GM15510 (cell line): ENCODE measurements around the gene AIG1.

Experiments used
- POLR2A ChIP-seq: IDR thresholded peaks from 3 replicates; pipeline ENCODE4 v1.6.1; 2011; ENCODE audit warnings: borderline replicate concordance; ENCODE audit not compliant: insufficient read length; ENCODE audit errors: extremely low read depth

AIG1 gene

DNA sequence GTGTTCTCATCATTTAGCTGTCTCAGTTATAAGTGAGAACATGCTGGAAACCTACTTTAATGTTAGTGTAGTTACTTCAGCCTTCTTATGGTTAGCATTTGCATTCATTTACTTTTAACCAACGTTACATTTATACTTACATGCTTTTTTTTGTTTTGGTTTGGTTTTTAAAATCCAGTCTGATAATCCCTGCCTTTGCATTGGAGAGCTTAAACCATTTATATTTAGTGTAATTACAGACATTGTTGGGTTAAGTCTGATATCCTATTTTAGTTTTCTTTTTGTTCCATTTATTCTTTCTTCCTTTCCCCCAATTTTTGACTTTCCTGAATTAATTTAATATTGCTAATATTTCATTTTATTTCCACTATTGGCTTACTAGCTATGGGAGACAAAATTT, 70.2 kb downstream of the AIG1 start:
- no peak for TF ChIP-seq POLR2A

DNA sequence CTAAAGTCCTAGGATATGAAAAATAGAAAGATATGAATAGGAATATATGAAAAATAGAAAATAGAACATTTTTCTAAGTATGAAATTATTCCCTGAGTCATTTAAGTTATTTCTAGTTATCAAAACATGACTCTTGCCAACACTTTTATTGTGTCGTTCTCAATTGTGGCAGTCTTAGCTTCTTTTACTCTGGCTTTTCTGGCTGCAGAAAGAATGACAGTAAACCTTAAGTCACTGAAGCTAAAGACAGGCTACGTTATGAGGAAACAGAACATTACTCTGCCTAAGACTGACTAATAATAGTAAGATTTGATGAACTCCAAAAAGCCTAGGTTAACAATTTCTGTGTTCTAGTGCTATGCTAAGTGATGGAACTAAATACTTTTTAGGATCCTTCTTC, 74.6 kb downstream of the AIG1 start:
- TF ChIP-seq POLR2A = no peak

DNA sequence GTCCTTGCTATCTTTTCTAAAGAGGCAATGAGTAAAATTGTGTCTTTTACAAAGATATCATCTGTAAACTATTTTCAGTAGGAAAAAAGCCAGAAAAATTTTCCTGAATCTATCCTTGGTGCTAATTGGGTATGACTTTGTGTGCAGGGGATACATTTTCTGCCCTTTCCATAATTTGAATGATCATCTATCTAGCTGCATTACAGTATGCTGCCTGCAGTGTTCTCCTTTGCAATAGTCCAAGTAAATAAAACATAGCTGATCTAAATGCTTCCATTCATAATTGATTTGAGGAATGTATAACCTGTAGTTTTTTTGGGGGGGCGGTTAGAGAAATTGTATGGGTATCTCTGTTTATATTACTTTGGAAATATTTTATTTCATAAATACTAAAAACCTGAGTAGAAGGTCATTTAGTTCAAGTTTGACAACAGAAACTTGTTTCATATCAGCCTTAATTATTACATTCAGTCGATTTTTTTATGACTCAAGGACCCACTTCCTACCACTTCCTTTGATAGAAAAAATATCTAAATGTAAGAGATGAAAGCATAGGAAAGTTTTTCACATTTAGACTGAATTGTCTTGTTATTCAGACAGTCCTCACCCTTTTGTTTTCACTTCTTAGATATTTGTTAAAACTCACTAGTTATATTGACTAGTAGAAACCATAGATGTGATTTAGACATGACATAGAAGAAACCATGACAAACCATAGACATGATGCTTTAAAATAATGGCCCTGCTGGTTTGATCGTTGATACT, 75.3 kb downstream of the AIG1 start:
- no peak for TF ChIP-seq POLR2A

DNA sequence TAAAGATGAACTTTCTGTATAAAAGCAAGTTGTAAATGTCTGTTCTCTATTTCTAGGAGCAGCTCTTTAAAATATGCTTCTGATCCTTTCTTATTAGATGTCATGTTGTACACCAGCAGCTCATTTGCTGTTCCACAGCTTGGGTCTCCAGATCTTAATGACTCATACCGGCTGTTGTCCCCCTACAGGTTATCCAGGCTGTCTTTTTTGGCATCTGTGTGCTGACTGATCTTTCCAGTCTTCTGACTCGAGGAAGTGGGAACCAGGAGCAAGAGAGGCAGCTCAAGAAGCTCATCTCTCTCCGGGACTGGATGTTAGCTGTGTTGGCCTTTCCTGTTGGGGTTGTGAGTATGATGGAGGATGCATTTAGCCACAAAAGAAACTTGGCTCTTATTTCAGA, 76.0 kb downstream of the AIG1 start:
- TF ChIP-seq POLR2A = no peak

DNA sequence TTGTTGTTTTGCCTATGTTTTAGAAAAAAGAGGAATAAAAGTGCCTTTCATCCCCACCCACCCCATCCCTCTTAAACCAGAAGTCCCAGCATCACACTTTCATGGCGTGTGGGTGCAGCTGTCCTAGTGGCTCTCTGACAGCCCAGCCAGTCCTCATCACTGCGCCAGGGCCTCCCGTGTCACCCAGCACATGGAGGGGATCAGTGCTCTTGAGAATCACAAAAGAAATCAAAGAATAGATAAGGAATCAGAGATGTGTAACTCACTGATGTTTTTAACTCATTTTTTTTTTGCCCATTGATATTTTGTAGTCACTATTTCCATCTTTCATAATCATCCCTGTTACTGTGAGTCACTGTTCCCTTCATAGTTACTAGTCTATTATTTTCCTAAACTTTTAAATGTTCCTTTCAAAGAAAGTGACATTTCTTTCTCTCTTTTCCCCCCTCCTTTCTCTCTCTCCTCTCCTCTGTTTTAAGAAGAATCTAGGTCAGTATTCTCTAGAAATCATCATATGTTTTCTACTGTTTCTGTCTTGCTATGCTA, 78.6 kb downstream of the AIG1 start:
- TF ChIP-seq POLR2A = no peak

DNA sequence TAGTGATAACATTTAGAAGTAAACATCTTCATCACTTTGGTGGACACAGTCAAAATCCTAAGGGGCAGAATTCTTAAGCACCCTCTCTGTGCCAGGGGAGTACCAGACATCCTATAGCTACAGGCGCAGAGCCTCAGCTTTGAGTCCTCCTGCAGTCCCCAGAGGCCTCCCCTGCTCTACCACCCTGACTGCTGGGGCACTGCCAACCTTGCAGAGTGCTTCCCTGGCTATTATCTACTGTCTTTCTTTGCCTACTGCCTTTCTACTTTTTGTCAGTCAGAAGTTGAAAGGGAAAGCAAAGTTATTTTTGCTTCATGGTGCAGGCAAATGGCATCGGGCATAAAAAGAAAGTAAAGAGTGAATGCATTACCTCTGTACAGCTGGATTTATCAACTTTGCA, 80.1 kb downstream of the AIG1 start:
- no peak for TF ChIP-seq POLR2A

DNA sequence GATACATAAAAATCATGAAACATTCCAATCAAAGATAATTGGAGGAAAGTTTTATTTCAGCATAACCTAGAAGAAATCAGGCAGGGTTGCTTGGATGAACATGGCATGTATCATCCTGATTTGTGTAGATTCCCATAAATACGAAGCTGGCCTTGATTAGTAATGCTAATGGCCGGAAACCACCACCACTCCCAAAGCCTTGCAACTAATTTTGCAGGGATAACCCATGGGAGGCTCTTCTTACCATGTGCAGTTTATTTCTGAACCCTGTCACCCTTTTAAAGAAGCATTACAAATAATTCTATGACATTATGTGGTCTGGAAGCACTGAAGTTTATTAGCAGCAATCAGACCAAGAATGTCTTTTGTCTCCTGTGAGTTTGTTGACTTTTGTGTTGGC, 80.8 kb downstream of the AIG1 start:
- TF ChIP-seq POLR2A = no peak

DNA sequence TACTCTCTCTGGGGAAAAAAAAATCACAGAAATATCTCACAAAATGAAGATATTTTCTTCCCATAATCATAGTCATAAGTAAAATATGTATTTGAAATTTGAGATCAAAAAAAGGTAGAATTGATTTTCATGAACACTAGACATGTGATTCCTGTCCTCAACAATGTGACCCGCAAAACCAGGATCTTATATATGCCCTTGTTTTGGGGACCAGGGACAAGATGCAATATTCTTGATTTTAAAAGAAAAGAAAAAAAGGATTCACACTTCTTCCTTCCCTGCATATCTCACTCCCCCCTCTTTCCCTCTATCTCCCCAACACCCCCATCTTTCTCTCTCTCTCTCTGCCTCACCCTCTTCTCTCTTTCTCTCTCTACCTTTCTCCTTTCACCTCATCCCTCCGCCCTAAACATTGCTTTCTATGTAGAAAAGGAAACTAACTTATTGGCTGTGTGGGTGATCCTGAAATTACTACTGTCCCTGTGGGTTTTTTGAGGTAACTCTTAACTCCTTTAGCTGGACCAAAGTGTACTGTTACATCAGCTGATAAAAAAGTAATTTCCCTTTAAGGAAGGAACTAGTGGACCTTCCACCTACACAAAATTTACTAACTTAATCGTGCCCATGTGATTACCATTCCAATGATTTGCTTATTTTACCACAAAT, 85.6 kb downstream of the AIG1 start:
- no peak for TF ChIP-seq POLR2A

DNA sequence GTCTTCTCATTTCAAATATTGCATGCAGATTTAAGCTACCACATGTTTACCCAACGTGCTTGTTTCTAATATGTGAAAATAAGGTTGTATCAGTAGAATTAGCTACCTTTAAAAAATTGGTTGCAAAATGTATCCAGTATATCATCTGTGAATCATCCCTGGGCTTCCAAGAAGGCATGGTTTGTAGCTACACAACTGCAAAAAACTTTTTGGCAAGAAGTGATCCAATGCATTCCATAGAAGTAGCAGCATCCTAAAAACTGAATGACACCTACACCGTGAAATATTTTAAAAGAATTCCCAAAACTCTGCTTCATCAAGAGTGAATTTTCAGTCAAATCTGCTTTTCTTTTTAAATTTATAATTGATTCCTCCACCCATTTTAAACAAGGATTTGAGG, 89.1 kb downstream of the AIG1 start:
- TF ChIP-seq POLR2A = no peak

DNA sequence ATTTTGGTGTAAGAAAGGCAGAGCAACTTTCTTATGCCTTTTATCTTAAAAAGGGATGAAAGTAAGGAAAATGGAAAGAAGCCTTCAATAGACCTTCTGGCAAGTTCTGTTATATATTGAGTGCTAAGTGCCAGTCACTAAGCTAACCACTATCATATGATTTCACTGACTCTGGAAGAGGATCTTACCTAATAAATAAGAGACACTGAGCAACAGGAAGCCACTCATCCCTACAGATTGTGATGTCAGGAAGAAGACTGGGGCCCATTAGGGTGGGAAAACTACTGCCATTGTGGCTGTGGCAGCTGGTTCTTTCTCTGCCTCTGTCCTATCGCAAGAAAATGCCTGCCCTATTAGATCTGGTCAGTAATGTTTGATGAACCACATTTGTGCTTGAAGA, 89.6 kb downstream of the AIG1 start:
- no peak for TF ChIP-seq POLR2A

DNA sequence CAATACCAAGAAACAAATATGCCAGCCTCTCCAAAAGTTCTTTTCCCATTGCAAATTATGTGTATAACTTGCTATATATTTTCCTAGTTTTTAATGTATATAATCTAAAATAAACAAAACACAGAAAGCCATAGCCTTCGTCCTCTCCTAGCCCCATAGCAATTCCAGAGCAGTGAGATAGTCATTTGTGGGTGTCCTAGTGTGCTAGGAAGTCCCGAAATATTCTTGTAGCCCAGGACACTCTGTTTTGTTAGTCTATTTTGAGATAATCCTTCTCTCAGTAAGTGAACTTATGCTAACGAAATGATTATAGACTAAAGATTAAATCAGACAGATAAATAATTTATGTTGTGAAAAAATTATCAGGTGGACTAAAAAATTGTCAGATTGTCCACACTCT, 90.7 kb downstream of the AIG1 start:
- TF ChIP-seq POLR2A = no peak

DNA sequence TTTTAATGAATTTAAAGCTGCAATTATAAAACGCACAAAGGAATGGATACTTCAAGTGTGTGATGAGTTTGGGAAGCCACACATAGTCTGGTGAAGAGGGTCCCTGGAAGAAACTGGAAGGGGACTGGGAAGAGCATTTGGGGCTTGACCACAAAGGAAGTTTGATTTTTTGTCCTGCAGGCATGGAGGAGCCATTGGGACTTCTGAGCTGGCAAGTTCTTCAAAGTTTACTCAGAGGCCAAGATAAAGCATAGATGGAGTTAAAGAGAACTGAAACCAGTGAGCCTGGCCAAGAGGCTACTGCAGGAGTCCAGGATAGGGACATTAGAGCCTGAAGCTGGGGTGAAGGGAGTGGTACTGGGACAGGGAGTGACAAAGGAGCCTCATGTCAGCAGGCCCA, 95.0 kb downstream of the AIG1 start:
- no peak for TF ChIP-seq POLR2A

DNA sequence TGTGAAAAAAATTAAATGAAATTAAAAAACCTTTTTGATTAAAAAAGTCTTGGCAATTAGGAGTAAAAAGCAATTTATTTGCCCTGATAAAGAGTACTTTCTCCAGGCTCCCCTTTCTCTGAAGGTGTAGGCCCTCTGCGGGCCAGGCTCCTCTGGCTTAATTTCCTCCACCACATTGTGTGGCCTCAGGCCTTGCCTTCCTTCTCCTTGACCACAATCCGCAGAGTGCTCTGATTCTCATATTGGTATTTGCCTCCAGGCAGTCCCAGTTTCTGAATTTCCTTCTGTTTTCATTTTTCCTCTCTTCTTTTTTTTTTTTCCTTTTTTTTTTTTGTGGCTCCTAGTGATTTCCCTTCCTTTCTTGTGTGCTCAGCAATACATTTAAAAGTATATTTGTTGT, 96.4 kb downstream of the AIG1 start:
- TF ChIP-seq POLR2A = no peak

DNA sequence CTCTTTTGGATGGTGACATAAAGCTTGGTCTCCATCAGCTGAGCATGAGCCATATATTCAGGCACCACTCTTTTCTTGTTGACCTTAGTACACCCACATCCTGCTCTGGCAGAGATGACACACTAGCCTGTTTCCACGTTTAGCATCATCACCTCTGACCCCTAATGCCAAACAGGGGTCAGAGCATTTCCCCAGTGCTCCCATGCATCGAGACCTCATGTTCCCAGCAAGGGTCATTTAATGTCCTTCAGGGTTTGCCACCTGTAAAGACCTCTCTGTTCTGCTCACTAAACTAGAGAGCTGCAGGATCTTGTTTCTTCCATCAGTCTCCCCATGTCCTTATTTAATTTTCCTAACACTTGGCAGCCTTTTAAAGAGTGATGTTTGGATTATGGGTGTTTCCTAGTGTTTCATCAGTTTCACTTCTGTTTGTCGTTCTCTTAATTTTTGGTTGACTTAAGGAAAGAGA, 97.5 kb downstream of the AIG1 start:
- no peak for TF ChIP-seq POLR2A

DNA sequence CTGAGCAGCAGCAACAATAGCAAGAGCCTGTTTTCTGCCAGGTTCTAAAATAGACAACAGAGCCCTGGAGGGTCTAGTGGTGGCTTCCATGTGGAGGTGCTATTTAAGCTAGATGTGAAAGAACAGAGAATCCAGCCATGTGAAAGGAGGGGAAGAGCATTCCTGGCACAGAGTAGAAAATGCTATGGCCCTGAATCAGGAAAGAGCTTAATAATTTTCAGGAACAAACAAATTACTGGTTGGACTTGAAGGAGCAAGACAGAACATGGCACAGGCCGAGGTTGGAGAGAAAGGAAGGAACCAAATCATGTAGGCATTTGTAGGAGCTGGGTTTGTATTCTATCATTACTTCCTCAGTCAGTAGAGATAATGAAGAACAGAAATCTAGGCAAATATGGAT, 98.3 kb downstream of the AIG1 start:
- no peak for TF ChIP-seq POLR2A

DNA sequence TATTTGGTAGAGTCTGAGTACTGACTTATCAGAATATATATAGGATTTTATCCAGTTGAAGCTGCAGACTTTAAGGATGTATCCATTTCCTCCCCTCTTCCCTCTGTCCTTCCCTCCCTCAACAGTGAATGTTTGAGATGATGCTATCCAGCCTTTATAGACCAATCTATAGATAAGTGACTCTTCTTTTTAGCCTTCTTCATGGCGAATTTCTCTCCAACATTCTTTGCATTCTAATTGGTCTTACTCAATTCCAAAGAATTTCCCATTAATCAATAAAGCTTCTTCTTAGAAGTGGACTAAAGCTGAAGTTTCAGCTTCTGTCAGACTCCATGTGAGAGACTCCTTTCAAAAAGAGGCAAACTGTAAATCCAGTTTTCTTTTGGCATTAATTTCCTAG, 99.3 kb downstream of the AIG1 start:
- TF ChIP-seq POLR2A = no peak

DNA sequence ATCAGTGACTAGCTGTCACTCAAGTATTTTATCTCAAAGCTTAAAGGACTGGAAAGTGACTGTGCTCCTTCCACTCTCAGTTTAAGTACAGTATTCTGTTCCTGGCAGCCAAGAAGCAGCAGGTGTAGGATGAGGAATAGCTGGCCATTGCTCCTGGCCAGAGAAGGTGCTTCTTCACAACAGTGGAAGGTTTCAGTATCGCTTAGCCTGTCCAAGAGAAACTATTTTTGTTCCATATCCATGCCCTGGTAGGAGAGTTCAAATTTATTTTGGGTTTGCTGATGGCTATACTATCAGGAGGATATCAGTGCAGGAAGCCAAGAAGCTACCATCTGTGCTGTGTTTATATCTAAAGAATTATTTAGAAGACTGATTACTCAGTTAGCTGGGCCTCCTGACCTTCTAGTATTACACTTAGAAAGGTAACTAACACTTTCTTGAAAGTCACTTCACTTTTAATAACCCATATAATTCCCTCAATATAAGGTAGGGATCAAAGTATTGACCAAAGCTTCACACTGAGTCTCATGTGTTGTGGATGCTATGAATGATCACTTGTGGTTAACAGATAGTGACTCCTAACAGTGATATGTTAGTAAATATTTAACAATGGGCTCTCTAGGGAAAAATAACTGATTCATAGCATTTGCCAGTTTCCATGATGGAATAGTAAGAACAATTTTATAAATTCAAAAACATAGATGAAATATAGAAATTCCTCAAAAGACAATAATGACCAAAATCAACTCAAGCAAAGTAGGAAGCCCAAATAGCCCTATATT, 99.9 kb downstream of the AIG1 start:
- no peak for TF ChIP-seq POLR2A
